ENCODE measurements around the gene CYB561.

CYB561 gene

DNA sequence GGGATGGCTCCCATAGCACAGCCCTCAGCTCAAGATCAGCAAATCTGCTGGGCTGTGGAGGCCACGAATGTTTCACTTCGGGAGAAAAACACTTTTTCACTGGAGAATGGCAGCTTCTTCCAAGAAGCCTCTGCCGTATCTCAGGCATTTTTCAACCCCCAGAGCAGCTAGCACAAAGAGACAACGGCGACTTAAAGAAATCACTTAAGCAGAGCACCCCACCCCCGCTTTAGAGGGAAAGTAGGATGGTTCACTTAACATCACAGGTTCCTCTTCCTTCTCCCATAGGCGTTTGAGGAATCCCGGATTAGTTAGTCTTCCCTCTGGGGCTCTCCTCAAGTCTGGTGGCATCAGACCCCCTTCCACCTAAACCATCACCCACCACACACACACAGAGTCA, 27.6 kb downstream of the CYB561 start:
- DNase-seq (ENCODE audit: low spot score in 2 of 2), result no peak
- in situ Hi-C loops (cut with MboI; ENCODE audit: low sequenced_read_pairs), result loop anchor here (25.0 kb wide), 1 partner anchor 331 kb away; no protein-coding TSS in a partner anchor
- peaks cover 13% of the 10 kb centered on the region for H3K36me3 ChIP-seq (replicated peaks)
- no peak overlapping the region for H3K4me3 ChIP-seq
- no peaks in the 10 kb centered on the region for H3K27me3 ChIP-seq (ENCODE audit: low read depth)
- H3K4me1 ChIP-seq, result no peaks in the 10 kb centered on the region
- no peaks in the 10 kb centered on the region for H3K9me3 ChIP-seq

DNA sequence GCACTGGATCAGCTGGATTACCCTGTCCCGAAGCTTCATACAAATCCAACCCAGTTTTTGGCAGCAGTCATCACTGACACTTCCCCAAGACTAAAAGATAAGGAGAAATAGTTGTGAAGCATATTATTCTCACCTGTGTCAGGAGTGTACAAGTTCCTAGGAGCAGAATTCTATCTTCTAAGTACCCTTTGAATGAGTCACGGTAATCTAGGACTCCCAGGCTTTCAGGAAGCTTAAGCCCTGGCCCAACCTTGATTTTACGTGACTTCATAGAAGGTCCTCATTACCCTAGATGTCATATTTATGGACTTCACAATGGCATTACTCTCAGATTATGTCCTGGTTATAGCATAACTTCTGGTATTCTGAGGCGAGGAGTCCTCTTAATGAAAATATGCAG, 31.9 kb downstream of the CYB561 start:
- H3K9me3 ChIP-seq, result no peaks in the 10 kb centered on the region
- peaks cover 16% of the 10 kb centered on the region for H3K36me3 ChIP-seq (replicated peaks)
- no peak overlapping the region for H3K4me3 ChIP-seq
- no peaks in the 10 kb centered on the region for H3K4me1 ChIP-seq
- in situ Hi-C loops (cut with MboI; ENCODE audit: low sequenced_read_pairs), result loop anchor here (25.0 kb wide), 1 partner anchor 327 kb away; no protein-coding TSS in a partner anchor
- no peaks in the 10 kb centered on the region for H3K27me3 ChIP-seq (ENCODE audit: low read depth)
- no peak for DNase-seq (ENCODE audit: low spot score in 2 of 2)

DNA sequence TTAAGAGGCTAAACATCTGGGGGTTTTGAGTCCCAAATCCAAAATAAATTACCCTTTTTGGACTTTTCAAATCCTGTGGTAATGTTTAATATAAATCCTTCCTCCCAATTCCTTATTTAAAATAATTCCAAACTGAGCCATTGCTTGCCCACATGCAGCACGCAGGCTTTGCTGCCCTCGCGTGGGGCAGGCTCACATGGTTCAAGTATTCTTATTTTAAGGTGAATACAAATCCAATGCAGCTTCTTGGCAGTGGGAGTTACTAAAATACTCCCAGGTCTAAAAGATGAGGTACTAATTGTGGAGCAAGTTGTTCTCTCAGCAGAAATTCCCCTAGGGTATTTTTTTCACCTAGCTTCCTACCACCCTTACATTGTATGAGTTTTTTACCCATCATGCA, 33.0 kb downstream of the CYB561 start:
- H3K36me3 ChIP-seq (replicated peaks), result peaks cover 13% of the 10 kb centered on the region
- DNase-seq (ENCODE audit: low spot score in 2 of 2), result no peak
- H3K27me3 ChIP-seq (ENCODE audit: low read depth), result no peaks in the 10 kb centered on the region
- in situ Hi-C loops (cut with MboI; ENCODE audit: low sequenced_read_pairs), result loop anchor here (25.0 kb wide), 1 partner anchor 326 kb away; no protein-coding TSS in a partner anchor
- no peaks in the 10 kb centered on the region for H3K9me3 ChIP-seq
- H3K4me1 ChIP-seq, result no peaks in the 10 kb centered on the region
- H3K4me3 ChIP-seq, result no peak overlapping the region

DNA sequence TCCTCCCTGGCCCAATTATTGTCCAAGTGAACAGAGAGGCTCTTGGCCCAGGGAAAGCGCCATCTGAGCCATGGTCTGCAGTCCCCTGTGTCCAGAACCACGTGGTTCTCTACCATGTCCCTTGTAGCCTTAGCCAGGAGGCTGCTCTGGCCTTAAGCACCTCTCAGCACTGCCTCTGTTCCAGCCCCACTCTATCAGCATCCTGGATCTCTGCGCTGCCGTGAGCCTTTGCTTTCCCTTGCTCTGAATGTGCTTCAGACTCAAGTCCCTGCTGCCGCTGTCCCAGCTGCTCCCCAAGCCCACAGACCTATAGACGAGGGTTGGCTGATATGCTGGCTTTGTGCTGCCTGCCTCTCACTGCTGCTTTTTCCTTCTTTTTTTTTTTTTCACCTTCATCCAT, 33.9 kb downstream of the CYB561 start:
- H3K9me3 ChIP-seq, result no peaks in the 10 kb centered on the region
- H3K27me3 ChIP-seq (ENCODE audit: low read depth), result no peaks in the 10 kb centered on the region
- in situ Hi-C loops (cut with MboI; ENCODE audit: low sequenced_read_pairs), result loop anchor here (25.0 kb wide), 1 partner anchor 325 kb away; no protein-coding TSS in a partner anchor
- no peak for DNase-seq (ENCODE audit: low spot score in 2 of 2)
- peaks cover 12% of the 10 kb centered on the region for H3K36me3 ChIP-seq (replicated peaks)
- no peaks in the 10 kb centered on the region for H3K4me1 ChIP-seq
- no peak overlapping the region for H3K4me3 ChIP-seq

DNA sequence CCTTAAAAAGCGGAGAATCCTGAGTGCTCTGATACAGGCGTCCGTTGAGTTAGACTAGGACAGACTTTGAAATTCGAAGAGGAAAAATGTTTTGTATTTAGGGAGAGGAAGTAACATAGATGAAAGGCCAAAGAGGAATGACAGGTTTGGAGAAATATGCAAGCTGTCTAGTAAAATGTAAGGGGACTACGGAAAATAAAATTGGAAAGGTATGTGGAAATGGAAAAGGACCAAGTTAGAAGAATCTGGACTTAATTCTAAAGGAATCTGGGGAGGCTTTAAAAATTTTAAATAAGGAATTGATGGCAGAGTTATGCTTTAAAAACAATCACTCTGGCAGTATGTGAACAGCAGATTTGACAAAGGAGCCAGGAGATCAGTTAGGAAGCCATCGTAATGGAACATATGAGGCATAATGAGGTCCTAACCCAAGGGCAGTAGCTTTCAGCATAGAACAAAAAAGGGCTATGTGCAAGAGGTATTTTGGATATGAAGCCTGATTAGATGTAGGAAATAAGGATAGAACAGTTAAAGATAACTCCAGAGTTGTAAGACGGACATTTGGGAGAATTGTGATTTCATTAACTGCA, 38.3 kb downstream of the CYB561 start:
- peaks cover 9% of the 10 kb centered on the region; the same call in 1 of the 2 replicates for H3K4me1 ChIP-seq
- peaks cover 15% of the 10 kb centered on the region for H3K36me3 ChIP-seq (replicated peaks)
- DNase-seq (ENCODE audit: low spot score in 2 of 2), result no peak
- H3K9me3 ChIP-seq, result no peaks in the 10 kb centered on the region
- in situ Hi-C loops (cut with MboI; ENCODE audit: low sequenced_read_pairs), result loop anchor here (10.0 to 25.0 kb wide), 2 partner anchors 321 to 703 kb away; no protein-coding TSS in a partner anchor
- no peak overlapping the region for H3K4me3 ChIP-seq
- no peaks in the 10 kb centered on the region for H3K27me3 ChIP-seq (ENCODE audit: low read depth)

DNA sequence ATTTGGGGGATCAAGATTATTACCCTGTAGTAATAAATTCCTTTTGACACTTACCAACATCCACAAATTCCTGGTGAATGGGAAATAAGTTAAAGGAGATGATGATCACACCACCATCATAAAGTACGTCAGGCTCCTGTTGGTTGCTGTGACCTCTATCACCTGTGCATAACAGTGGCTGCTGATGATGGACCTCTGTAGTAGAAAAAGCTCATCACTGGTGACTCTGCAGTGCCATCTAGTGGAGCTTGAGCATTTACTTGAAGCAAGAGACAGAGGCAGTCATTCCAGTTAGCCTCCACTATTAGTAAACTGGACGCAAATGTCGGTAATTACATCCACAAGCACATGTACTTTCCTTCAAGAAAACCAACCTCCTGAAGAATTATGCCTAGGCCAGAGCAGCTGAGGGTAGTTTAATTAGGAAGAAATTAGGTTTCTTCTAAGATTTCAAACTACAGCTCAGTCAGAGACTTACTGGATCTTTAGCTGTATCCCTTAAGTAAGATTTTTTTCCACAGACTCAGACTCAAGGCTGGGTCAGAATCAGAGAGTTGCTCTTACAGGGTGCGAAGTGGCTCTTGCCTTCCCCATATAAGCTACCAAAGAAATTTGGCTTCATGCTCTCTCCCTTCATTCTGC, 39.3 kb downstream of the CYB561 start:
- Histone ChIP-seq H3K27me3 (ENCODE audit: low read depth) (no peaks in the 10 kb centered on the region), H3K4me1 (peaks cover 9% of the 10 kb centered on the region; the same call in 1 of the 2 replicates), H3K4me3 (no peak overlapping the region), H3K36me3 (replicated peaks) (peaks cover 15% of the 10 kb centered on the region), H3K9me3 (no peaks in the 10 kb centered on the region)
- peak; percentile 83 to 87 for DNase-seq (ENCODE audit: low spot score in 2 of 2)
- in situ Hi-C loops (cut with MboI; ENCODE audit: low sequenced_read_pairs), result loop anchor here (10.0 to 25.0 kb wide), 2 partner anchors 320 to 702 kb away; no protein-coding TSS in a partner anchor

DNA sequence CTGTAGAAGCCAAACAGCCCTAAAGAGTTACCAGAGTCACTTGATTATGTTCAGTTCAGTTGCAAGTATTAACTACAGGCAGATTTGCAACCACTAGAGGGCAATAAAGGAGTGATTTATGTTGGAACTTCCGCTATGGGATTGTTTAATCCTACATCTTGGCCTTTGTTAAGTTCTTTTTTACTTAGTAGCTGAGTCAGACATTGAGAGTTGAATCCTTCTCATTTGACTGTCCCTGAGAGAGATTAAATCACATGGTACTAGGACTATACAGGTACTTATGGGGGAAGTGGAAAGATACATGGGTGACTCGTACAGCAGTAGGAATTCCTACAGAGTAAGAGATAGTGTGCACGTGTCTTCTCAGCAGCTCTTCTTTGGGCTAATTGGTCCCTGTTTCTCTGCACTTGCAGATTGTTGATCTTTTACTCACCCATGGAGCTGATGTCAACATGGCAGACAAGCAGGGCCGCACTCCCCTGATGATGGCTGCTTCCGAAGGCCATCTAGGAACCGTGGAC, 40.3 kb downstream of the CYB561 start:
- DNase-seq (ENCODE audit: low spot score in 2 of 2), result peak; percentile 49 to 83
- Histone ChIP-seq H3K36me3 (replicated peaks) (peaks cover 9% of the 10 kb centered on the region), H3K27me3 (ENCODE audit: low read depth) (no peaks in the 10 kb centered on the region), H3K4me3 (no peak overlapping the region), H3K9me3 (no peaks in the 10 kb centered on the region), H3K4me1 (peaks cover 9% of the 10 kb centered on the region; the same call in 1 of the 2 replicates)
- in situ Hi-C loops (cut with MboI; ENCODE audit: low sequenced_read_pairs), result loop anchor here (10.0 to 25.0 kb wide), 2 partner anchors 318 to 701 kb away; no protein-coding TSS in a partner anchor

DNA sequence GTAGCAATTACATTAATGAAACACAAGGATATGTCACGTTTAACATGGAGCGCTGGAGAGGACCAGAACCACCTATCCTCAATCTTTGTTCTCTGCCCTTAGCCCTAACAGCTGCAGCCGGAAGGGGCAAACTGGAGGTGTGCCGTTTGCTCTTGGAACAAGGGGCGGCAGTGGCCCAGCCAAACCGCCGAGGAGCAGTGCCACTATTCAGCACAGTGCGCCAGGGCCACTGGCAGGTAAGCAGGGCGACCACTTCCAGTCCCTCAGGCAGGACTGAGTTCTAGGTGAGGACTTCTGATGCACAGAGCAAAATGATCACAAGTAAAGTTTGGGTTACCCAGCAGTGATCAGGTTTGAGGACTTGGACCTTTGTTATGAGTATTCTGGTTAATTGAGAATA, 41.1 kb downstream of the CYB561 start:
- DNase-seq (ENCODE audit: low spot score in 2 of 2), result no peak
- in situ Hi-C loops (cut with MboI; ENCODE audit: low sequenced_read_pairs), result loop anchor here (10.0 to 25.0 kb wide), 2 partner anchors 318 to 700 kb away; no protein-coding TSS in a partner anchor

DNA sequence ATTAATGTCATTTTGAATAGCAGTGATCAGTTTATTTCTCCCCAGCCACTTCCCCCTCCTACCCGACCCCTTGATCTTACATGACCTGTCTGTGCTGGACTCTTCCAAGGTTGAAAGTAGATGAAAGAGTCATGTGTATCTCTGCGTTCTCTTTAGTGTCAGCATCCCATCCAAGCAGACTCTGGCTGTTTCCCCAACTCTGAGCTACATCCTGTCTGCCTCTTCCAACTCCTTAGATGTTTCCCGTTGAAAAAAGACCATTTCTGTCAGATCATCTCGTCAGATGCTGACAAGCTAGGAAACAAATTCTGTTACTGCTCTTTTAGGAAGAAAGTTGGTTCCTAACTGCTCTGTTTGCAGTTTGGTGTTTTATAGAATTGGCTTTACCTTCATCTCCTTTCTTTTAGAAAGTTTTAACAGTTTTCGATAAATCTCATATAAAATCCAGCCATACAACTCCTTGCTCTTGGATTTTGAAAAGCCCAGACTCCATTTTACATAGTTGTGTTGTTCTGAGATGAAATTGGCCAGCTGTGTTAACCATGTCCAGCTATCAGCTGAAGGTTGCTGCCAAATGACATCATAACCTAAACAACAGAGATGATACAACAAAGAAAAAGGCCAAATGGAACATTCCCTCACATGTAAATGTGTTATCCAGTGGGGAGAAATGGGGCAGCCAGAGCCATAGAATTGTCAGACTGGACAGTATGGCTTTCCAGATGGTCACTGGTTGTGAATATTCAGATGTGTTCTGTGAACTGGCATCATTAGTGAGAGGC, 43.5 kb downstream of the CYB561 start:
- no peak for DNase-seq (ENCODE audit: low spot score in 2 of 2)
- in situ Hi-C loops (cut with MboI; ENCODE audit: low sequenced_read_pairs), result loop anchor here (10.0 to 25.0 kb wide), 2 partner anchors 315 to 698 kb away; no protein-coding TSS in a partner anchor

More for the DNA sequence above, 41.1 kb downstream of the CYB561 start:
- Histone ChIP-seq H3K4me3 (no peak overlapping the region), H3K36me3 (replicated peaks) (peaks cover 9% of the 10 kb centered on the region), H3K9me3 (no peaks in the 10 kb centered on the region), H3K4me1 (peaks cover 9% of the 10 kb centered on the region; the same call in 1 of the 2 replicates), H3K27me3 (ENCODE audit: low read depth) (no peaks in the 10 kb centered on the region)

DNA sequence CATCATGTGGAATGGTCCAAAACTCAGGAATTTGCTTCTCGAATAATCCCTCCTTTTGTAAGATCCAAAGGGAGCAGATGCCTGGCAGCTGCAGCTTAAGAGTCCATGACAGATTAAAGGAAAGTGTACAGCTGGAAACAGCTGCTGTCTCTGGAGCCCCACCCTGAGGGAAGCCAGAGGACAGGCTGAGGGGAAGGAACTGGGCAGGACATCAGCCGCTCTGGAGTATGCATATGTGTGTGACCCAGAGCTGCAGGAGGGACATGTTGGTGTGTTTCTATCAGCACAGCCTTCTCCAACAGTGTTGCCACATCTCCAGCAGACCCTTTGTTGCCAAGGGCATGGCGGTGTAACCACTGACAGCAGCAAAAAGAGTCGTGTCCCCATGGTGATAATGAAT, 46.2 kb downstream of the CYB561 start:
- DNase-seq (ENCODE audit: low spot score in 2 of 2), result no peak
- no peaks in the 10 kb centered on the region for H3K9me3 ChIP-seq
- in situ Hi-C loops (cut with MboI; ENCODE audit: low sequenced_read_pairs), result loop anchor here (10.0 to 25.0 kb wide), 2 partner anchors 313 to 695 kb away; no protein-coding TSS in a partner anchor
- no peaks in the 10 kb centered on the region for H3K27me3 ChIP-seq (ENCODE audit: low read depth)
- no peaks in the 10 kb centered on the region for H3K4me1 ChIP-seq
- H3K36me3 ChIP-seq (replicated peaks), result peaks cover 10% of the 10 kb centered on the region
- no peak overlapping the region for H3K4me3 ChIP-seq

More for the DNA sequence above, 43.5 kb downstream of the CYB561 start:
- Histone ChIP-seq H3K9me3 (no peaks in the 10 kb centered on the region), H3K4me1 (peaks cover 9% of the 10 kb centered on the region; the same call in 1 of the 2 replicates), H3K27me3 (ENCODE audit: low read depth) (no peaks in the 10 kb centered on the region), H3K36me3 (replicated peaks) (peaks cover 6% of the 10 kb centered on the region), H3K4me3 (no peak overlapping the region)

DNA sequence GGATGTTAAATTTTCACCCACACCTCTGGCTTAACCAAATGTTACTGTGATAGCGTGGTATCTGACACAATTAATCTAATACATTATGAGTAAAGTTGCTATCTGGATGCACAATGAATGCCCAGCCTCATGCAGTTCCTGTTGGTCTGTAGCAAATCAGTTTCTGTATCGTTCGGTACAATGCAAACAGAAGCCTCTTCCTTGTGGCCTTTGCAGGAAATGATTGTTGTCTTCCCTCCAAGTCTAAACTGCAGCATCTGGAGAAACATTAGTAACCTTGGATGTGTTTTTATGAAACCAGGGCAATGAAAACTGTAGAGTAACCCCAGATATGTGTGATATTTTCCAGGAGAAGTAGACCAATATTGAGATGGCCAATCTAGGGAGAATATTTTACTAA, 46.8 kb downstream of the CYB561 start:
- no peak overlapping the region for H3K4me3 ChIP-seq
- H3K36me3 ChIP-seq (replicated peaks), result peaks cover 15% of the 10 kb centered on the region
- DNase-seq (ENCODE audit: low spot score in 2 of 2), result no peak
- H3K27me3 ChIP-seq (ENCODE audit: low read depth), result no peaks in the 10 kb centered on the region
- in situ Hi-C loops (cut with MboI; ENCODE audit: low sequenced_read_pairs), result no loop called here
- H3K9me3 ChIP-seq, result no peaks in the 10 kb centered on the region
- H3K4me1 ChIP-seq, result no peaks in the 10 kb centered on the region

DNA sequence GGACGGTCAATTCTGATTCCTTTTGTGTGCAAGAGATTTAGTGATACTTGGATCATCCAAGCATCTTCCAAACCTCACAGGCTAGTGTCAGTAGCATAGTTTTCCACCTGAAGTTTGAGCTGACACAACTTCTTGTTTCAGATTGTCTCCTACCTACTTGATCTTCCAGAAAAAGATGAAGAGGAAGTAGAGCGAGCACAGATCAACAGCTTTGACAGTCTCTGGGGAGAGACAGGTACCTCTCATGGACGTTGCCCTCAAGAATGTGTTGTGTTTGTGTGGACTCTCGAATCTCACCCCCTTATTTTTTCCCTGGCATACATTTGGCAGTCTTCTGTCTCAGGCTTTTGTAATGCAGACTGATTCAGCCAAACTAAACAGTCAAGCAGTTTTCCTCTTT, 47.4 kb downstream of the CYB561 start:
- H3K27me3 ChIP-seq (ENCODE audit: low read depth), result no peaks in the 10 kb centered on the region

DNA sequence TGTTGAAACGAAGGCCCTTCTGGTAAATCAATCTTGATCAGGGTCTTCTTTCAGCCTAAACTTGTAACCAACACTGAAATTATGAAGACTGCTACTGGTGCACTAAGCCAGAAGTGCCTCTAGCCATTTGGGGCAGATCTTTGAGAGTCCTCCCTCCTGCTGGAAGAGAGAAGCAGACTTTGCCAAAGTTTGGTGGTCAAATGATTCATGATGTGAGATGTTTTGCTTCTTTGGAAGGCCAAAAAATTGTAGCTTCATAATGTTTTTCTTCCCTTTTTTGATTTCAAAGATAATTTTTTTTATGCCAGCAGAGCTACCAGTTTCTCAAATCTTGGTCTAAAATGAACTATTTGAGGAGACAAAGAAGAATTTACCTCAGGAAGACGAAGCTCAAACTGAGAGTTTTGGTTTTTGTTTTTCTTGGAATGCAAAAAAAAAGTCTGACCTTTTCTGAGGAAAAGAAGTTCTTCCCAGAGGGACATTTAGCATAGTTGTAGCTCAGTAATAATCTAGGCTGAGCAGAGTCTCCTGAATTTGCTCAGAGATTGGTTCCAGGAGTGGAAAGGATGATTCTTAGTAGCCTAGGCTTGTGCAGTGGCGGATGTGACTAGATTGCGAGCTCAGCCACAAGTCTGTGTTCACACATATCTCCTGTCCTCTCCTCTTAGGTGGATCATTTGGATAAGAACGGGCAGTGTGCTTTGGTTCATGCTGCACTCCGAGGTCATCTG, 50.9 kb downstream of the CYB561 start:
- in situ Hi-C loops (cut with MboI; ENCODE audit: low sequenced_read_pairs), result no loop called here
- peaks cover 16% of the 10 kb centered on the region for H3K36me3 ChIP-seq (replicated peaks)
- H3K9me3 ChIP-seq, result no peaks in the 10 kb centered on the region
- no peak for DNase-seq (ENCODE audit: low spot score in 2 of 2)
- no peak overlapping the region for H3K4me3 ChIP-seq
- no peaks in the 10 kb centered on the region for H3K27me3 ChIP-seq (ENCODE audit: low read depth)
- no peaks in the 10 kb centered on the region for H3K4me1 ChIP-seq

More for the DNA sequence above, 47.4 kb downstream of the CYB561 start:
- no peak for DNase-seq (ENCODE audit: low spot score in 2 of 2)
- peaks cover 15% of the 10 kb centered on the region for H3K36me3 ChIP-seq (replicated peaks)
- in situ Hi-C loops (cut with MboI; ENCODE audit: low sequenced_read_pairs), result no loop called here
- no peaks in the 10 kb centered on the region for H3K4me1 ChIP-seq
- no peaks in the 10 kb centered on the region for H3K9me3 ChIP-seq
- H3K4me3 ChIP-seq, result no peak overlapping the region

Data from HAP-1 (cell line).